GM12878 (cell line): Measurements from ENCODE around the gene RPLP1. TPM values are rescaled to one million over a fixed set of nuclear protein-coding genes. Genes with fewer than 3 reads are reported as not detected.

ENCODE experiments used
- ATAC-seq: fragments of 200-7000 bp; cut with Tn5 transposase; 3 replicates; pipeline ENCODE4 v1.9.1; 2020; ENCODE audit warnings: mild to moderate bottlenecking, moderate library complexity
- BruUV-seq: library from RNA; stranded (reverse); fragments of 400-500 nt; replicated peaks from 2 replicates; lab custom pipeline; 2021; lab: Mats Ljungman, UMichigan
- CTCF ChIA-PET: fragments of 300-600 bp; sonication (Branson Sonifier 250); formaldehyde crosslinking; extraction: SDS; loops from one replicate; lab custom pipeline; 2021; ENCODE audit warnings: inconsistent platforms; lab: Yijun Ruan, JAX
- POLR2A ChIA-PET: fragments of 350-600 bp; formaldehyde crosslinking; extraction: SDS; loops from one replicate; lab custom pipeline; 2021; ENCODE audit warnings: inconsistent platforms; lab: Charles Lee
- RAD21 ChIA-PET: fragments of 300-600 bp; sonication (Branson Sonifier 250); formaldehyde crosslinking; loops from one replicate; lab custom pipeline; 2023; ENCODE audit warnings: antibody characterized with exemption; ENCODE audit not compliant: unreplicated experiment; lab: Charles Lee
- SMC1A ChIA-PET: fragments of 300-600 bp; sonication (Branson Sonifier 250); formaldehyde crosslinking; loops from one replicate; lab custom pipeline; 2023; ENCODE audit not compliant: unreplicated experiment, uncharacterized antibody; lab: Charles Lee
- DNase-seq: peaks from one replicate; pipeline ENCODE4 v3.0.0-alpha.2; 2011; ENCODE audit warnings: low read depth, low spot score
- FAIRE-seq: peaks from 3 replicates; lab custom pipeline; 2011; peaks lifted over from hg19 to GRCh38; lab: Jason Lieb, UNC
- H2AFZ ChIP-seq: 2 replicates; pipeline ENCODE4 v1.6.0; 2011; ENCODE audit warnings: low read depth, low read length, control low read depth; ENCODE audit not compliant: control insufficient read depth
- H3K27ac ChIP-seq: 2 replicates; pipeline ENCODE4 v1.5.1; 2011; ENCODE audit warnings: control low read depth; ENCODE audit not compliant: control insufficient read depth, insufficient read depth
- H3K27me3 ChIP-seq, 2 experiments: replicated peaks in 1 of 2; 2 replicates each; pipeline versions ENCODE4 v1.6.0 to v1.6.1; 2011; ENCODE audit warnings: low read length in 1 of 2; ENCODE audit not compliant: control insufficient read depth in 2 of 2, insufficient read depth in 2 of 2
- H3K36me3 ChIP-seq, 2 experiments: 2 replicates each; pipeline ENCODE4 v1.5.1; 2011; ENCODE audit warnings: low read length in 1 of 2; ENCODE audit not compliant: control insufficient read depth in 2 of 2, insufficient read depth in 2 of 2
- H3K4me1 ChIP-seq: 2 replicates; pipeline ENCODE4 v1.6.1; 2011; ENCODE audit warnings: mild to moderate bottlenecking, low read length, moderate library complexity, mixed read lengths; ENCODE audit not compliant: control insufficient read depth, insufficient read depth
- H3K4me2 ChIP-seq: 2 replicates; pipeline ENCODE4 v1.6.0; 2011; ENCODE audit warnings: control low read depth; ENCODE audit not compliant: control insufficient read depth, insufficient read depth
- H3K4me3 ChIP-seq: fragments of 200-600 bp; sonication (generic); 2 replicates; pipeline ENCODE4 v1.5.1; 2016
- H3K79me2 ChIP-seq: 2 replicates; pipeline ENCODE4 v1.6.0; 2011; ENCODE audit warnings: low read length; ENCODE audit not compliant: control insufficient read depth, insufficient read depth
- H3K9ac ChIP-seq: 2 replicates; pipeline ENCODE4 v1.8.0; 2011; ENCODE audit warnings: low read length, control low read depth, mixed read lengths; ENCODE audit not compliant: control insufficient read depth, insufficient read depth
- H3K9me3 ChIP-seq: replicated peaks from 3 replicates; pipeline ENCODE4 v1.5.1; 2011; ENCODE audit warnings: mild to moderate bottlenecking, low read length; ENCODE audit not compliant: control insufficient read depth, insufficient read depth
- H4K20me1 ChIP-seq: 2 replicates; pipeline ENCODE4 v1.6.0; 2011; ENCODE audit not compliant: control insufficient read depth, insufficient read depth
- ASH2L ChIP-seq: fragments of 300-600, 200-600 bp; sonication (generic); IDR thresholded peaks from 2 replicates; pipeline ENCODE4 v1.6.1; 2017; ENCODE audit warnings: low read depth, mild to moderate bottlenecking, borderline replicate concordance
- BACH1 ChIP-seq: fragments of 450-650 bp; IDR thresholded peaks from 2 replicates; pipeline ENCODE4 v1.6.1; 2017; ENCODE audit warnings: mild to moderate bottlenecking, borderline replicate concordance
- BCLAF1 ChIP-seq: fragments of 450-650 bp; IDR thresholded peaks from 2 replicates; pipeline ENCODE4 v1.6.1; 2017; ENCODE audit warnings: antibody characterized with exemption, mild to moderate bottlenecking, moderate library complexity
- MYB ChIP-seq: fragments of 150-350 bp; IDR thresholded peaks from 2 replicates; pipeline ENCODE4 v1.6.1; 2014; ENCODE audit warnings: mild to moderate bottlenecking, low read depth, low read length, borderline replicate concordance
- RAD51 ChIP-seq: fragments of 450-650 bp; IDR thresholded peaks from 2 replicates; pipeline ENCODE4 v1.6.1; 2016; ENCODE audit warnings: moderate library complexity, mild to moderate bottlenecking, inconsistent platforms
- SMAD5 ChIP-seq: IDR thresholded peaks from 2 replicates; pipeline ENCODE4 v1.6.1; 2016; ENCODE audit warnings: antibody characterized with exemption, low read depth
- SMARCA5 ChIP-seq: fragments of 450-650 bp; IDR thresholded peaks from 2 replicates; pipeline ENCODE4 v1.6.1; 2017; ENCODE audit warnings: mild to moderate bottlenecking
- TCF3 ChIP-seq: IDR thresholded peaks from 2 replicates; pipeline ENCODE4 v1.6.1; 2012; ENCODE audit warnings: low read depth, mild to moderate bottlenecking, low read length, borderline replicate concordance; ENCODE audit not compliant: insufficient read depth
- WGBS: methylation state at CpG from one replicate; pipeline ENCODE4 v1.1.6; 2016; ENCODE audit warnings: low lambda C conversion rate; ENCODE audit not compliant: insufficient replicate concordance, insufficient coverage; ENCODE audit errors: missing lambda C conversion rate; 5-methylcytosine and 5-hydroxymethylcytosine counted together
- in situ Hi-C: fragments of 300-500 bp; cut with MboI; formaldehyde crosslinking; loops from 9 replicates; pipeline ENCODE4 v1.14.3; 2018; ENCODE audit warnings: mixed read lengths
- intact Hi-C: fragments of 100-400 bp; cut with micrococcal nuclease; formaldehyde crosslinking; loops from one replicate; pipeline ENCODE4 v1.14.2; 2022; ENCODE audit not compliant: unreplicated experiment
- polyA plus RNA-seq, 11 experiments: library from polyadenylated mRNA; depleted of rRNA in 4 of 11; unstranded in 6 of 11; stranded (reverse) in 5 of 11; fragments of >200 nt; fragmentation: Nextera tagmentation in 4 of 11; fragmentation: Illumina TruSeq in 1 of 11; extraction: Ambion mirVana in 4 of 11; extraction: Trizol in 1 of 11; gene quantifications; 1 replicate in 1 of 11; 2 replicates in 10 of 11; pipeline versions ENCODE4 v1.2.1 to v1.2.3, GENCODE V29; 2011 to 2016; ENCODE audit warnings: inconsistent platforms in 2 of 11, missing spikeins in 2 of 11, low read depth in 1 of 11
- total RNA-seq, 4 experiments: library from RNA; depleted of rRNA in 3 of 4; stranded (reverse); fragments of >200 nt in 3 of 4; fragmentation: Illumina TruSeq in 1 of 4; extraction: Trizol in 1 of 4; gene quantifications; 2 replicates each; pipeline versions ENCODE4 v1.2.1 to v1.2.3, GENCODE V29; 2013 to 2021
- TF ChIP-seq, protein P1 (sequence below): fragments of 450-650 bp; IDR thresholded peaks from 2 replicates; pipeline ENCODE4 v1.6.1; 2017; ENCODE audit warnings: mild to moderate bottlenecking, moderate library complexity

Gene RPLP1
- total and polyA plus RNA-seq, 10 of the 15 experiments (the other 5 are each of a cell fraction or from before 2014, with no cell fraction given) = 217 to 3,098 (median 1,664) TPM

DNA sequence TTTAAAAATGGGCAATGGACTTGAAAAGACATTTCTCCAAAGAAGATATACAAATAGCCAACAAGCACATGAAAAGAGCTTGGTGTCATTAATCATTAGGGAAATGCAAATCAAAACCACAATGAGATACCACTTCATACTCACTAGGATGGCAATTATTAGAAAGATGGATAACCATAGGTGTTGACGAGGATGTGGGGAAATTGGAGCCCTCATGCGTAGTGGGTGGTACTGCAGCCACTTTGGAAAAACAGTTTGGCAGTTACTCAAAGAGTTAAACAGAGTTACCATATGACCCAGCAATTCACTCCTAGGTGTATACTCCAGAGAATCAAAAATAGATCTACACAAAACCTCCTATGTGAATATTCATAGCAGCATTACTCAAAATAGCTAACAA lies 27.4 kb downstream of the RPLP1 start:
- POLR2A ChIA-PET = no interaction called here
- no peak for TF ChIP-seq TCF3
- TF ChIP-seq ASH2L = no peak
- TF ChIP-seq SMARCA5 = no peak
- no peak for TF ChIP-seq BACH1
- TF ChIP-seq BCLAF1 = no peak
- TF ChIP-seq SMAD5 = no peak
- TF ChIP-seq RAD51 = no peak
- TF ChIP-seq, protein P1, sequence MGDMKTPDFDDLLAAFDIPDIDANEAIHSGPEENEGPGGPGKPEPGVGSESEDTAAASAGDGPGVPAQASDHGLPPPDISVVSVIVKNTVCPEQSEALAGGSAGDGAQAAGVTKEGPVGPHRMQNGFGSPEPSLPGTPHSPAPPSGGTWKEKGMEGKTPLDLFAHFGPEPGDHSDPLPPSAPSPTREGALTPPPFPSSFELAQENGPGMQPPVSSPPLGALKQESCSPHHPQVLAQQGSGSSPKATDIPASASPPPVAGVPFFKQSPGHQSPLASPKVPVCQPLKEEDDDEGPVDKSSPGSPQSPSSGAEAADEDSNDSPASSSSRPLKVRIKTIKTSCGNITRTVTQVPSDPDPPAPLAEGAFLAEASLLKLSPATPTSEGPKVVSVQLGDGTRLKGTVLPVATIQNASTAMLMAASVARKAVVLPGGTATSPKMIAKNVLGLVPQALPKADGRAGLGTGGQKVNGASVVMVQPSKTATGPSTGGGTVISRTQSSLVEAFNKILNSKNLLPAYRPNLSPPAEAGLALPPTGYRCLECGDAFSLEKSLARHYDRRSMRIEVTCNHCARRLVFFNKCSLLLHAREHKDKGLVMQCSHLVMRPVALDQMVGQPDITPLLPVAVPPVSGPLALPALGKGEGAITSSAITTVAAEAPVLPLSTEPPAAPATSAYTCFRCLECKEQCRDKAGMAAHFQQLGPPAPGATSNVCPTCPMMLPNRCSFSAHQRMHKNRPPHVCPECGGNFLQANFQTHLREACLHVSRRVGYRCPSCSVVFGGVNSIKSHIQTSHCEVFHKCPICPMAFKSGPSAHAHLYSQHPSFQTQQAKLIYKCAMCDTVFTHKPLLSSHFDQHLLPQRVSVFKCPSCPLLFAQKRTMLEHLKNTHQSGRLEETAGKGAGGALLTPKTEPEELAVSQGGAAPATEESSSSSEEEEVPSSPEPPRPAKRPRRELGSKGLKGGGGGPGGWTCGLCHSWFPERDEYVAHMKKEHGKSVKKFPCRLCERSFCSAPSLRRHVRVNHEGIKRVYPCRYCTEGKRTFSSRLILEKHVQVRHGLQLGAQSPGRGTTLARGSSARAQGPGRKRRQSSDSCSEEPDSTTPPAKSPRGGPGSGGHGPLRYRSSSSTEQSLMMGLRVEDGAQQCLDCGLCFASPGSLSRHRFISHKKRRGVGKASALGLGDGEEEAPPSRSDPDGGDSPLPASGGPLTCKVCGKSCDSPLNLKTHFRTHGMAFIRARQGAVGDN = no peak
- no peak for TF ChIP-seq MYB
- FAIRE-seq (no peak), ATAC-seq (no peak), DNase-seq (no peak)
- no peak overlapping the region for H3K9ac ChIP-seq
- CTCF ChIA-PET = interaction anchor here (0.6 to 2.1 kb wide), 4 partner anchors 13 to 987 kb away, joined by 3 to 8 read pairs (median 4); no protein-coding TSS in a partner anchor
- RAD21 ChIA-PET = interaction anchor here (1.7 kb wide), 1 partner anchor 987 kb away, joined by 4 read pairs; no protein-coding TSS in a partner anchor
- no TSS peak for BruUV-seq
- H3K4me3 ChIP-seq = no peak overlapping the region
- 74% methylated on average over 2 of the region's 2 CpGs for WGBS
- H3K27me3 ChIP-seq = peaks cover 0 to 2% of the 10 kb centered on the region in 2 experiments; a peak in 1 of 4 replicates
- no peak overlapping the region for H3K27ac ChIP-seq
- no peak overlapping the region for H3K4me2 ChIP-seq
- intact Hi-C loops (loop anchor here (2.0 to 10.0 kb wide), 7 partner anchors 242 to 1332 kb away; partner anchors contain the start of gene TLE3), in situ Hi-C loops (loop anchor here (10.0 kb wide), 1 partner anchor 1245 kb away; no protein-coding TSS in a partner anchor)
- no peaks in the 10 kb centered on the region for H4K20me1 ChIP-seq
- SMC1A ChIA-PET = no interaction called here
- H3K79me2 ChIP-seq = no peaks in the 10 kb centered on the region
- peaks cover 3% of the 10 kb centered on the region; the same call in 2 of the 3 replicates for H3K9me3 ChIP-seq
- H3K4me1 ChIP-seq = no peaks in the 10 kb centered on the region
- no peak overlapping the region for H2AFZ ChIP-seq
- H3K36me3 ChIP-seq = no peaks in the 10 kb centered on the region
